Endothelial cell of umbilical vein (primary cell): ENCODE results near the gene SCAMP5. TPM values are rescaled to one million over a fixed set of nuclear protein-coding genes. Genes with fewer than 3 reads are reported as not detected.

Source experiments
- BruUV-seq: library from RNA; stranded (reverse); fragments of 400-500 nt; replicated peaks from 2 replicates; lab custom pipeline; 2021; lab: Mats Ljungman, UMichigan
- CTCF ChIA-PET: fragments of 300-600, 350-600 bp; sonication (Branson Sonifier 250); formaldehyde crosslinking; loops from one replicate; lab custom pipeline; 2021; ENCODE audit warnings: antibody characterized with exemption, inconsistent platforms; lab: Charles Lee
- POLR2A ChIA-PET: fragments of 300-600, 350-600 bp; sonication (Branson Sonifier 250); formaldehyde crosslinking; loops from one replicate; lab custom pipeline; 2021; ENCODE audit warnings: antibody characterized with exemption, inconsistent platforms; lab: Charles Lee
- DNase-seq: peaks from one replicate; pipeline ENCODE4 v3.0.0-alpha.2; 2011; ENCODE audit warnings: low read depth, low spot score
- FAIRE-seq: peaks from 2 replicates; lab custom pipeline; 2011; peaks lifted over from hg19 to GRCh38; lab: Jason Lieb, UNC
- H2AFZ ChIP-seq: 2 replicates; pipeline ENCODE4 v1.6.0; 2012; ENCODE audit warnings: low read depth, low read length, control low read depth, inconsistent platforms
- H3K27ac ChIP-seq: 2 replicates; pipeline ENCODE4 v1.5.1; 2011; ENCODE audit warnings: low read depth, mild to moderate bottlenecking, control low read depth, low read length, moderate library complexity; ENCODE audit not compliant: insufficient read depth
- H3K27me3 ChIP-seq, 2 experiments: 2 replicates each; pipeline versions ENCODE4 v1.6.0 to v1.6.1; 2011; ENCODE audit warnings: low read length in 2 of 2, mixed read lengths in 1 of 2; ENCODE audit not compliant: control insufficient read depth in 2 of 2, insufficient read depth in 2 of 2
- H3K36me3 ChIP-seq, 2 experiments: 2 replicates in 1 of 2; 3 replicates in 1 of 2; pipeline ENCODE4 v1.5.1; 2011; ENCODE audit warnings: low read length in 2 of 2, mild to moderate bottlenecking in 1 of 2, moderate library complexity in 1 of 2; ENCODE audit not compliant: control insufficient read depth in 2 of 2, insufficient read depth in 2 of 2; ENCODE audit errors: extremely low read depth in 1 of 2
- H3K4me1 ChIP-seq: 3 replicates; pipeline ENCODE4 v1.5.1; 2011; ENCODE audit warnings: mild to moderate bottlenecking, low read length; ENCODE audit not compliant: control insufficient read depth, insufficient read depth; ENCODE audit errors: extremely low read depth
- H3K4me2 ChIP-seq: 2 replicates; pipeline ENCODE4 v1.6.1; 2011; ENCODE audit warnings: low read length, control low read depth, mixed read lengths; ENCODE audit not compliant: insufficient read depth
- H3K4me3 ChIP-seq, 3 experiments: fragments of 200-600 bp in 1 of 3; sonication (generic), shearing (Covaris generic) in 1 of 3; replicated peaks in 1 of 3; 2 replicates each; pipeline ENCODE4 v1.5.1; 2011 to 2016; ENCODE audit warnings: control low read depth in 3 of 3, low read length in 3 of 3, mild to moderate bottlenecking in 2 of 3, inconsistent platforms in 1 of 3, low read depth in 1 of 3, moderate library complexity in 1 of 3; ENCODE audit not compliant: insufficient read depth in 1 of 3
- H3K79me2 ChIP-seq: 2 replicates; pipeline ENCODE4 v1.6.0; 2012; ENCODE audit warnings: low read length, inconsistent platforms; ENCODE audit not compliant: control insufficient read depth, insufficient read depth
- H3K9ac ChIP-seq: replicated peaks from 2 replicates; pipeline ENCODE3; 2011; ENCODE audit warnings: low read length, control low read depth; ENCODE audit not compliant: insufficient read depth; ENCODE audit errors: extremely low read depth
- H3K9me1 ChIP-seq: replicated peaks from 3 replicates; pipeline ENCODE4 v1.6.0; 2011; ENCODE audit warnings: mild to moderate bottlenecking, low read length; ENCODE audit not compliant: control insufficient read depth, insufficient read depth; ENCODE audit errors: extremely low read depth
- H3K9me3 ChIP-seq: replicated peaks from 2 replicates; pipeline ENCODE4 v1.5.1; 2012; ENCODE audit warnings: low read length, inconsistent platforms; ENCODE audit not compliant: control insufficient read depth, insufficient read depth
- H4K20me1 ChIP-seq: replicated peaks from 2 replicates; pipeline ENCODE3; 2011; ENCODE audit warnings: mild to moderate bottlenecking, low read length; ENCODE audit not compliant: control insufficient read depth, insufficient read depth; ENCODE audit errors: extremely low read depth
- EZH2 ChIP-seq: IDR thresholded peaks from 2 replicates; pipeline ENCODE4 v1.6.1; 2012; ENCODE audit warnings: borderline replicate concordance, low read depth, mild to moderate bottlenecking, moderate library complexity, low read length, inconsistent platforms; ENCODE audit not compliant: severe bottlenecking
- FOS ChIP-seq: IDR thresholded peaks from 2 replicates; pipeline ENCODE4 v1.6.1; 2011; ENCODE audit warnings: mild to moderate bottlenecking, low read length, moderate library complexity, borderline replicate concordance; ENCODE audit not compliant: insufficient read depth
- JUN ChIP-seq: IDR thresholded peaks from 2 replicates; pipeline ENCODE4 v1.6.1; 2011; ENCODE audit warnings: borderline replicate concordance, low read depth; ENCODE audit not compliant: insufficient read length, insufficient read depth
- MYC ChIP-seq: IDR thresholded peaks from one replicate; pipeline ENCODE4 v1.6.1; 2011; ENCODE audit warnings: mild to moderate bottlenecking, low read depth, low read length
- POLR2A ChIP-seq: IDR thresholded peaks from 2 replicates; pipeline ENCODE4 v1.6.1; 2012; ENCODE audit warnings: low read depth, mild to moderate bottlenecking, control low read depth, low read length
- dilution Hi-C: fragments of 300-500 bp; cut with MboI; formaldehyde crosslinking; loops from one replicate; pipeline ENCODE4 v1.15.0; 2019; ENCODE audit warnings: low sequenced_read_pairs; ENCODE audit not compliant: extremely low pct_ligation_motif_present
- intact Hi-C: fragments of 100-400 bp; cut with micrococcal nuclease; formaldehyde crosslinking; loops from one replicate; pipeline ENCODE4 v1.10.0; 2022
- polyA plus RNA-seq, 4 experiments: library from polyadenylated mRNA; depleted of rRNA in 3 of 4; stranded (reverse) in 3 of 4; unstranded in 1 of 4; fragments of >200 nt; gene quantifications; 2 replicates each; pipeline versions ENCODE4 v1.2.1 to v1.2.3, GENCODE V29; 2011 to 2012; ENCODE audit warnings: missing spikeins in 1 of 4
- small RNA-seq: library from RNA; depleted of rRNA; stranded (forward); fragments of <200 nt; gene quantifications from one replicate; pipeline ENCODE3, GENCODE V24; 2012; ENCODE audit warnings: low replicate concordance, low read depth; ENCODE audit not compliant: insufficient read depth, insufficient read length
- total RNA-seq: library from RNA; stranded (reverse); gene quantifications from 2 replicates; pipeline ENCODE4 v1.2.3, GENCODE V29; 2021
- TF ChIP-seq, protein P1 (sequence below): IDR thresholded peaks from 2 replicates; pipeline ENCODE4 v1.6.1; 2011; ENCODE audit not compliant: insufficient read depth, insufficient read length

SCAMP5 gene
- total and polyA plus RNA-seq, 2 donors (not counting 3 experiments of a cell fraction or from before 2014, with no cell fraction given) = 1.9 to 6.2 TPM

DNA sequence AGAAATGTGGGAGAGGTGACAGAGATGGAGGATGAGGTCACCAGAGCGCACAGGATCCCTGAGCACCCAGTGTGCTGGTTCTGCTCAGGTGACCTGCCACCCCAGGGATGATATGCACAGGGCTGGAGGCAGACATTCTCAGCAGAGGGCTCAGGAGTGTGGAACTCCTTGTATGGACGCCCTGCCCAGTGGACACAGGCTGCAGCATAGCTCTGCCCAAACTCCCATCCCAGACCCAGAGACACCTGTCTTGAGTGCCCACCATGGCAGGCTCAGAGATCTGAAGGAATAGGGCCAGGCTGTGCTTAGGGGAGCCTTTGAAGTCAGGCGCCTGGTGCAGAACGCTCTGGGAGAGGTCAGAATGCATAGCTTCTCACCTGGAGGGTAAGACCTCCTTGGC, 75.3 kb downstream of the SCAMP5 start:
- POLR2A ChIA-PET = no interaction called here
- Histone ChIP-seq H3K9me3 (no peaks in the 10 kb centered on the region), H4K20me1 (no peaks in the 10 kb centered on the region), H3K9ac (no peak overlapping the region), H3K4me2 (no peak overlapping the region), H3K36me3 (no peaks in the 10 kb centered on the region), H3K27me3 (no peaks in the 10 kb centered on the region), H3K79me2 (no peaks in the 10 kb centered on the region), H2AFZ (no peak overlapping the region), H3K27ac (no peak overlapping the region), H3K4me1 (no peaks in the 10 kb centered on the region), H3K4me3 (no peak overlapping the region), H3K9me1 (no peaks in the 10 kb centered on the region)
- intact Hi-C loops = no loop called here
- BruUV-seq = no TSS peak
- CTCF ChIA-PET = interaction anchor here (1.0 kb wide), 1 partner anchor 9 kb away, joined by 3 read pairs; no protein-coding TSS in a partner anchor
- DNase-seq = no peak
- dilution Hi-C loops = no loop called here
- no peak for FAIRE-seq
- TF ChIP-seq JUN = no peak
- TF ChIP-seq FOS = no peak
- no peak for TF ChIP-seq MYC
- TF ChIP-seq EZH2 = no peak
- TF ChIP-seq POLR2A = no peak
- TF ChIP-seq, protein P1, sequence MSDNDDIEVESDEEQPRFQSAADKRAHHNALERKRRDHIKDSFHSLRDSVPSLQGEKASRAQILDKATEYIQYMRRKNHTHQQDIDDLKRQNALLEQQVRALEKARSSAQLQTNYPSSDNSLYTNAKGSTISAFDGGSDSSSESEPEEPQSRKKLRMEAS = no peak

Small RNA genes lying within 50 kb of the gene (small RNA-seq; reads per million reads assigned to genes)
- gene AC015720.1 (not detected), gene RF00019 (not detected)

Other genes starting within 250 kb of the SCAMP5 start
- gene CYP1A2, start 246.7 kb upstream of the SCAMP5 start, total RNA-seq = not detected in 2 replicates
- not detected in 2 replicates for gene CYP1A2, start 246.7 kb upstream of the SCAMP5 start, polyA plus RNA-seq
- gene CSK, start 213.5 kb upstream of the SCAMP5 start, total RNA-seq = 89.1 and 104 TPM in 2 replicates
- 41.2 and 42.1 TPM in 2 replicates for gene CSK, start 213.5 kb upstream of the SCAMP5 start, polyA plus RNA-seq
- gene LMAN1L, start 182.7 kb upstream of the SCAMP5 start, total RNA-seq = not detected in 2 replicates
- not detected in 2 replicates for gene LMAN1L, start 182.7 kb upstream of the SCAMP5 start, polyA plus RNA-seq
- 0.16 TPM in 1 of 2 replicates, not detected in the other for gene CPLX3, start 168.9 kb upstream of the SCAMP5 start, total RNA-seq
- gene CPLX3, start 168.9 kb upstream of the SCAMP5 start, polyA plus RNA-seq = not detected in 2 replicates
- gene ULK3, start 152.4 kb upstream of the SCAMP5 start, total RNA-seq = 29.0 and 36.0 TPM in 2 replicates
- gene ULK3, start 152.4 kb upstream of the SCAMP5 start, polyA plus RNA-seq = 48.6 and 60.3 TPM in 2 replicates
- gene SCAMP2, start 122.2 kb upstream of the SCAMP5 start, total RNA-seq = 61.1 and 67.3 TPM in 2 replicates
- gene SCAMP2, start 122.2 kb upstream of the SCAMP5 start, polyA plus RNA-seq = 250 and 256 TPM in 2 replicates
- gene MPI, start 105.5 kb upstream of the SCAMP5 start, total RNA-seq = 27.7 and 36.3 TPM in 2 replicates
- gene MPI, start 105.5 kb upstream of the SCAMP5 start, polyA plus RNA-seq = 62.6 and 69.3 TPM in 2 replicates
- 57.0 and 73.0 TPM in 2 replicates for gene FAM219B, start 88.7 kb upstream of the SCAMP5 start, total RNA-seq
- gene FAM219B, start 88.7 kb upstream of the SCAMP5 start, polyA plus RNA-seq = 55.1 and 57.7 TPM in 2 replicates
- gene COX5A, start 57.5 kb upstream of the SCAMP5 start, total RNA-seq = 220 and 232 TPM in 2 replicates
- 102 and 134 TPM in 2 replicates for gene COX5A, start 57.5 kb upstream of the SCAMP5 start, polyA plus RNA-seq
- 13.7 and 13.8 TPM in 2 replicates for gene RPP25, start 38.8 kb upstream of the SCAMP5 start, total RNA-seq
- gene RPP25, start 38.8 kb upstream of the SCAMP5 start, polyA plus RNA-seq = 10.1 and 13.1 TPM in 2 replicates
- gene PPCDC, start 28.0 kb downstream of the SCAMP5 start, total RNA-seq = 14.5 and 16.8 TPM in 2 replicates
- gene PPCDC, start 28.0 kb downstream of the SCAMP5 start, polyA plus RNA-seq = 21.4 and 23.0 TPM in 2 replicates
- 33.6 and 36.1 TPM in 2 replicates for gene C15orf39, start 206.3 kb downstream of the SCAMP5 start, total RNA-seq
- 13.9 and 14.8 TPM in 2 replicates for gene C15orf39, start 206.3 kb downstream of the SCAMP5 start, polyA plus RNA-seq